Vagina (tissue), 2 donors: ENCODE data around the gene NUP37. TPM values are rescaled to one million over a fixed set of nuclear protein-coding genes. Genes with fewer than 3 reads are reported as not detected.
"Not testable (repeated sequence)": the region's sequence is repeated elsewhere in the genome, so short reads cannot be mapped to it uniquely, and the experiment has no call there.

Experiments
- DNase-seq, 2 donors: peaks; one replicate each; pipeline ENCODE4 v3.0.0-alpha.2; 2017; ENCODE audit errors: extremely low spot score in 2 of 2
- H3K27ac ChIP-seq: fragments of 200-600 bp; sonication (generic); one replicate; pipeline ENCODE4 v1.5.1; 2019
- H3K27me3 ChIP-seq: fragments of 200-600 bp; sonication (generic); one replicate; pipeline ENCODE4 v1.5.1; 2019
- H3K36me3 ChIP-seq, 2 donors: fragments of 200-600 bp; sonication (generic); one replicate each; pipeline ENCODE4 v1.5.1; 2017 to 2019
- H3K4me1 ChIP-seq: fragments of 200-600 bp; sonication (generic); one replicate; pipeline ENCODE4 v1.5.1; 2019
- H3K4me3 ChIP-seq, 2 donors: fragments of 200-600 bp; sonication (generic); 1 replicate in 1 of 2; 2 replicates in 1 of 2; pipeline ENCODE4 v1.5.1; 2016 to 2019
- H3K9me3 ChIP-seq: fragments of 200-600 bp; sonication (generic); one replicate; pipeline ENCODE4 v1.5.1; 2019
- CTCF ChIP-seq, 3 experiments: fragments of 450-650 bp in 2 of 3; fragments of 200-600 bp in 1 of 3; sonication (generic) in 1 of 3; IDR thresholded peaks; one replicate each; pipeline ENCODE4 v1.5.1; 2017 to 2019; ENCODE audit warnings: antibody characterized with exemption in 3 of 3, mild to moderate bottlenecking in 2 of 3, moderate library complexity in 2 of 3
- POLR2A ChIP-seq, 2 donors: fragments of 450-650 bp; IDR thresholded peaks; one replicate each; pipeline ENCODE4 v1.6.1; 2017; ENCODE audit warnings: antibody characterized with exemption in 2 of 2, mild to moderate bottlenecking in 2 of 2, moderate library complexity in 2 of 2
- POLR2AphosphoS5 ChIP-seq, 2 donors: sonication (generic); formaldehyde crosslinking; IDR thresholded peaks; one replicate each; pipeline ENCODE4 v1.9.0; 2017; ENCODE audit warnings: antibody characterized with exemption in 2 of 2, mild to moderate bottlenecking in 2 of 2, low read depth in 1 of 2; ENCODE audit not compliant: insufficient read depth in 1 of 2
- intact Hi-C: fragments of 100-400 bp; cut with DNase I; formaldehyde crosslinking; loops from one replicate; pipeline ENCODE4 v1.15.1; 2023
- total RNA-seq: library from RNA; depleted of rRNA; stranded (reverse); fragments of >200 nt; gene quantifications from one replicate; pipeline ENCODE4 v1.2.3, GENCODE V29; 2016

Gene NUP37
- total RNA-seq, 1 donor from 2014 or later = 22.6 TPM

- H3K36me3 ChIP-seq = peaks cover 0 to 10% of the 10 kb centered on the region in 2 donors
- TF ChIP-seq POLR2A (IDR thresholded peaks at IDR 0.05) (no peak), CTCF (IDR thresholded peaks at IDR 0.05) (no peak), POLR2AphosphoS5 (IDR thresholded peaks at IDR 0.05; ENCODE audit: insufficient read depth in 1 of 2, low read depth in 1 of 2) (no peak)
- H3K27ac ChIP-seq = no peak overlapping the region
- no peaks in the 10 kb centered on the region for H3K27me3 ChIP-seq
- no peaks in the 10 kb centered on the region for H3K4me1 ChIP-seq
- intact Hi-C loops = no loop called here
- no peak for DNase-seq
- H3K9me3 ChIP-seq = no peaks in the 10 kb centered on the region
- no peak overlapping the region for H3K4me3 ChIP-seq
Measured at GRCh38 chr12:102106905-102107304, 13.0 kb downstream of the NUP37 start.

- no peak for DNase-seq
- intact Hi-C loops = no loop called here
- H3K27me3 ChIP-seq = no peaks in the 10 kb centered on the region
- TF ChIP-seq CTCF (IDR thresholded peaks at IDR 0.05) (no peak), POLR2AphosphoS5 (IDR thresholded peaks at IDR 0.05; ENCODE audit: insufficient read depth in 1 of 2, low read depth in 1 of 2) (no peak), POLR2A (IDR thresholded peaks at IDR 0.05) (no peak)
- no peaks in the 10 kb centered on the region for H3K9me3 ChIP-seq
- H3K4me3 ChIP-seq = no peak overlapping the region
- no peaks in the 10 kb centered on the region for H3K4me1 ChIP-seq
- H3K36me3 ChIP-seq = no peaks in the 10 kb centered on the region
- H3K27ac ChIP-seq = no peak overlapping the region
Measured at GRCh38 chr12:102096855-102097254, 23.1 kb downstream of the NUP37 start.

- H3K36me3 ChIP-seq = no peaks in the 10 kb centered on the region
- TF ChIP-seq CTCF (IDR thresholded peaks at IDR 0.05) (no peak), POLR2A (IDR thresholded peaks at IDR 0.05) (no peak), POLR2AphosphoS5 (IDR thresholded peaks at IDR 0.05; ENCODE audit: insufficient read depth in 1 of 2, low read depth in 1 of 2) (no peak)
- intact Hi-C loops = no loop called here
- no peaks in the 10 kb centered on the region for H3K27me3 ChIP-seq
- H3K4me1 ChIP-seq = no peaks in the 10 kb centered on the region
- no peak for DNase-seq
- H3K27ac ChIP-seq = no peak overlapping the region
- no peak overlapping the region for H3K4me3 ChIP-seq
- no peaks in the 10 kb centered on the region for H3K9me3 ChIP-seq
Measured at GRCh38 chr12:102095677-102096263, 24.1 kb downstream of the NUP37 start.

GRCh38 chr12:102093319-102093718, 26.6 kb downstream of the NUP37 start:
- intact Hi-C loops = no loop called here
- no peaks in the 10 kb centered on the region for H3K36me3 ChIP-seq
- no peaks in the 10 kb centered on the region for H3K4me1 ChIP-seq
- no peak overlapping the region for H3K27ac ChIP-seq
- no peaks in the 10 kb centered on the region for H3K9me3 ChIP-seq
- no peak overlapping the region for H3K4me3 ChIP-seq
- TF ChIP-seq POLR2A (IDR thresholded peaks at IDR 0.05) (no peak), POLR2AphosphoS5 (IDR thresholded peaks at IDR 0.05; ENCODE audit: insufficient read depth in 1 of 2, low read depth in 1 of 2) (no peak), CTCF (IDR thresholded peaks at IDR 0.05) (no peak)
- H3K27me3 ChIP-seq = no peaks in the 10 kb centered on the region
- DNase-seq = no peak

- H3K27ac ChIP-seq, H3K4me3 ChIP-seq, H3K27me3 ChIP-seq, H3K9me3 ChIP-seq, DNase-seq, H3K4me1 ChIP-seq, H3K36me3 ChIP-seq, intact Hi-C loops: not testable (repeated sequence)
Measured at GRCh38 chr12:102089228-102089835, 30.6 kb downstream of the NUP37 start.
